ENCODE measurements around the gene OST4. TPM values are rescaled to one million over a fixed set of nuclear protein-coding genes. Genes with fewer than 3 reads are reported as not detected.
"Not testable (repeated sequence)": the region's sequence is repeated elsewhere in the genome, so short reads cannot be mapped to it uniquely, and the experiment has no call there.

The OST4 gene
- total RNA-seq, 1 donor, result 300 TPM

- peak within 1 kb of the TSS; percentile 94 for H3K4me3 ChIP-seq (ENCODE audit: low read depth, low read length)
- peak; percentile 97 for DNase-seq (ENCODE audit: low read depth)
- peak; percentile 30 for TF ChIP-seq CTCF (IDR thresholded peaks at IDR 0.05; ENCODE audit: insufficient read depth, low read length)
These were observed 7.1 kb upstream of the OST4 start, which contains the start of gene EMILIN1 for GRCh38 chr2:27078267-27079194. Gene EMILIN1, plus strand, starts transcription at chr2:27078615. Its CDS starts 451 bp downstream, at chr2:27079066.

GRCh38 chr2:27077231-27077630 lies 5.8 kb upstream of the OST4 start:
- no peak for DNase-seq (ENCODE audit: low read depth)
- H3K4me3 ChIP-seq (ENCODE audit: low read depth, low read length), result no peak overlapping the region
- no peak for TF ChIP-seq CTCF (IDR thresholded peaks at IDR 0.05; ENCODE audit: insufficient read depth, low read length)

GRCh38 chr2:27076323-27076722 lies 4.9 kb upstream of the OST4 start:
- no peak overlapping the region for H3K4me3 ChIP-seq (ENCODE audit: low read depth, low read length)
- TF ChIP-seq CTCF (IDR thresholded peaks at IDR 0.05; ENCODE audit: insufficient read depth, low read length), result no peak
- no peak for DNase-seq (ENCODE audit: low read depth)

- DNase-seq (ENCODE audit: low read depth); H3K4me3 ChIP-seq (ENCODE audit: low read depth, low read length): not testable (repeated sequence)
These were observed 4.1 kb upstream of the OST4 start for GRCh38 chr2:27075566-27075871.

- no peak for DNase-seq (ENCODE audit: low read depth)
- H3K4me3 ChIP-seq (ENCODE audit: low read depth, low read length), result no peak overlapping the region
- no peak for TF ChIP-seq CTCF (IDR thresholded peaks at IDR 0.05; ENCODE audit: insufficient read depth, low read length)
These were observed 3.5 kb upstream of the OST4 start for GRCh38 chr2:27074738-27075565.

- peak; percentile 45 for DNase-seq (ENCODE audit: low read depth)
- TF ChIP-seq CTCF (IDR thresholded peaks at IDR 0.05; ENCODE audit: insufficient read depth, low read length), result no peak
- H3K4me3 ChIP-seq (ENCODE audit: low read depth, low read length), result no peak overlapping the region
These were observed 2.3 kb upstream of the OST4 start for GRCh38 chr2:27073782-27074181.

GRCh38 chr2:27072920-27073319 lies 1.5 kb upstream of the OST4 start:
- no peak overlapping the region for H3K4me3 ChIP-seq (ENCODE audit: low read depth, low read length)
- TF ChIP-seq CTCF (IDR thresholded peaks at IDR 0.05; ENCODE audit: insufficient read depth, low read length), result no peak
- DNase-seq (ENCODE audit: low read depth), result peak; percentile 67

Measured in fibroblast of the aortic adventitia (primary cell).